Ovary (tissue), 3 donors: ENCODE results near the gene ASPSCR1.

Experiments used
- POLR2A ChIP-seq: fragments of 450-650 bp; IDR thresholded peaks from one replicate; pipeline ENCODE4 v1.6.1; 2017; ENCODE audit warnings: antibody characterized with exemption, mild to moderate bottlenecking, moderate library complexity
- TF ChIP-seq, protein P1 (sequence below), 3 donors: fragments of 450-650 bp in 2 of 3; fragments of 200-600 bp in 1 of 3; IDR thresholded peaks; one replicate each; pipeline versions ENCODE4 v1.5.1 to v1.8.0; 2016 to 2022; ENCODE audit warnings: antibody characterized with exemption in 3 of 3, mild to moderate bottlenecking in 1 of 3
- donor health status: DM: no; HTN: no; CAD: no.

DNA sequence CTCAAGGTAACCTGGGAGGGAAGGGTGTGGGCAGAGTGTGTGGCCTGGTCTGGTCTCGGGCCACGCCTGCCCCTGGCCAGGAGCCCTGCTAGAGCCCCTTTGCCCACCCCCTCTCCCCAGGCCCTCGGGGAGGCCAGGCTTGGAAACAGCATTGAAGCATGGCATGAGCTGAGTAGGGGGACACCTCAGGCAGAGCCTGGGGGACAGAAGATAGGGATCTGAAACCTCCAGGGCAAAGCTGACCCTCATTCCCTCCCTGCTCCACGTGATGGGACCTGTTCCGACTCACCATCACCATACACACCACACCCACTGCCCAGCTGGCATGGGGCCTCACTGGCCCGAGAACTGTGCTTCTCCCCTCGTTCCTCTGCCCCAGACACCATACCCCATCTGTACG, 71.7 kb downstream of the ASPSCR1 start:
- TF ChIP-seq, protein P1, sequence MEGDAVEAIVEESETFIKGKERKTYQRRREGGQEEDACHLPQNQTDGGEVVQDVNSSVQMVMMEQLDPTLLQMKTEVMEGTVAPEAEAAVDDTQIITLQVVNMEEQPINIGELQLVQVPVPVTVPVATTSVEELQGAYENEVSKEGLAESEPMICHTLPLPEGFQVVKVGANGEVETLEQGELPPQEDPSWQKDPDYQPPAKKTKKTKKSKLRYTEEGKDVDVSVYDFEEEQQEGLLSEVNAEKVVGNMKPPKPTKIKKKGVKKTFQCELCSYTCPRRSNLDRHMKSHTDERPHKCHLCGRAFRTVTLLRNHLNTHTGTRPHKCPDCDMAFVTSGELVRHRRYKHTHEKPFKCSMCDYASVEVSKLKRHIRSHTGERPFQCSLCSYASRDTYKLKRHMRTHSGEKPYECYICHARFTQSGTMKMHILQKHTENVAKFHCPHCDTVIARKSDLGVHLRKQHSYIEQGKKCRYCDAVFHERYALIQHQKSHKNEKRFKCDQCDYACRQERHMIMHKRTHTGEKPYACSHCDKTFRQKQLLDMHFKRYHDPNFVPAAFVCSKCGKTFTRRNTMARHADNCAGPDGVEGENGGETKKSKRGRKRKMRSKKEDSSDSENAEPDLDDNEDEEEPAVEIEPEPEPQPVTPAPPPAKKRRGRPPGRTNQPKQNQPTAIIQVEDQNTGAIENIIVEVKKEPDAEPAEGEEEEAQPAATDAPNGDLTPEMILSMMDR (IDR thresholded peaks at IDR 0.05): no peak
- no peak for TF ChIP-seq POLR2A
